Thyroid gland (tissue), 4 donors: Measurements from ENCODE around the gene PDE6A.

Experiments used
- CTCF ChIP-seq, 6 experiments: fragments of 200-600 bp in 3 of 6; fragments of 450-650 bp in 3 of 6; sonication (generic) in 3 of 6; IDR thresholded peaks; one replicate each; pipeline ENCODE4 v1.5.1; 2016 to 2019; ENCODE audit warnings: antibody characterized with exemption in 6 of 6, mild to moderate bottlenecking in 2 of 6, inconsistent platforms in 1 of 6, moderate library complexity in 1 of 6
- POLR2A ChIP-seq, 2 donors: fragments of 450-650 bp; IDR thresholded peaks; one replicate each; pipeline ENCODE4 v1.6.1; 2017; ENCODE audit warnings: antibody characterized with exemption in 2 of 2, mild to moderate bottlenecking in 2 of 2, moderate library complexity in 1 of 2

GRCh38 chr5:149847611-149848010 is 97.0 kb downstream of the PDE6A start:
- TF ChIP-seq CTCF (IDR thresholded peaks at IDR 0.05) (no peak), POLR2A (IDR thresholded peaks at IDR 0.05) (no peak)
